GM21786 (cell line): ENCODE measurements around the gene ZNF692.
A peak's percentile ranks its signal among the peaks of the same experiment; 100 is the strongest.
"Not testable (repeated sequence)": the region's sequence is repeated elsewhere in the genome, so short reads cannot be mapped to it uniquely, and the experiment has no call there.

Experiments
- ATAC-seq: cut with Tn5 transposase; IDR thresholded peaks from one replicate; pipeline ENCODE4 v1.9.1; 2021; ENCODE audit not compliant: unreplicated experiment

ZNF692 gene

GRCh38 chr1:248882427-248882826 lies 23.5 kb upstream of the ZNF692 start:
- ATAC-seq, result not testable (repeated sequence)

- no peak for ATAC-seq
Observed at GRCh38 chr1:248881261-248881660, 22.4 kb upstream of the ZNF692 start.

GRCh38 chr1:248873993-248874533 lies 15.2 kb upstream of the ZNF692 start:
- peak; percentile 57 for ATAC-seq

GRCh38 chr1:248873409-248873992 lies 14.6 kb upstream of the ZNF692 start:
- ATAC-seq, result peak; percentile 83

- peak; percentile 39 for ATAC-seq
Observed at GRCh38 chr1:248872752-248873408, 14.0 kb upstream of the ZNF692 start.

GRCh38 chr1:248871837-248872401 lies 13.0 kb upstream of the ZNF692 start:
- ATAC-seq, result no peak

GRCh38 chr1:248862998-248863881 lies 4.4 kb upstream of the ZNF692 start:
- peak; percentile 68 for ATAC-seq

GRCh38 chr1:248862695-248862997 lies 3.8 kb upstream of the ZNF692 start:
- ATAC-seq, result peak; percentile 13

GRCh38 chr1:248861616-248862015 lies 2.7 kb upstream of the ZNF692 start:
- ATAC-seq, result no peak

- no peak for ATAC-seq
Observed at GRCh38 chr1:248860007-248860406, 1.1 kb upstream of the ZNF692 start.

- peak; percentile 31 for ATAC-seq
Observed at GRCh38 chr1:248858096-248858890, 592 bp downstream of the ZNF692 start.

GRCh38 chr1:248857749-248858095 lies 1.2 kb downstream of the ZNF692 start:
- no peak for ATAC-seq

GRCh38 chr1:248857201-248857600 lies 1.7 kb downstream of the ZNF692 start:
- no peak for ATAC-seq

GRCh38 chr1:248856176-248856575 lies 2.7 kb downstream of the ZNF692 start:
- no peak for ATAC-seq

- no peak for ATAC-seq
Observed at GRCh38 chr1:248855580-248855979, 3.3 kb downstream of the ZNF692 start.

- no peak for ATAC-seq
Observed at GRCh38 chr1:248853663-248854375, 5.1 kb downstream of the ZNF692 start.

GRCh38 chr1:248852481-248853405 lies 6.1 kb downstream of the ZNF692 start:
- peak; percentile 42 for ATAC-seq

GRCh38 chr1:248851390-248851789 lies 7.5 kb downstream of the ZNF692 start:
- no peak for ATAC-seq
